GM13976 (cell line): ENCODE data around the gene UBA5.
"Not testable (repeated sequence)": the region's sequence is repeated elsewhere in the genome, so short reads cannot be mapped to it uniquely, and the experiment has no call there.

Experiments used
- DNase-seq: peaks from one replicate; pipeline ENCODE4 v3.0.0; 2012; ENCODE audit warnings: low spot score
- in situ Hi-C: fragments of 300-500 bp; cut with MboI; formaldehyde crosslinking; loops from one replicate; pipeline ENCODE4 v1.12.0; 2022; ENCODE audit warnings: low sequenced_read_pairs, mixed read lengths, inconsistent platforms; ENCODE audit not compliant: unreplicated experiment
- TF ChIP-seq, protein P1 (sequence below): IDR thresholded peaks from 2 replicates; pipeline ENCODE4 v1.5.1; 2012; ENCODE audit warnings: borderline replicate concordance, mild to moderate bottlenecking; ENCODE audit not compliant: insufficient read depth; ENCODE audit errors: extremely low read depth, missing control alignments, control extremely low read depth

UBA5 gene

DNA sequence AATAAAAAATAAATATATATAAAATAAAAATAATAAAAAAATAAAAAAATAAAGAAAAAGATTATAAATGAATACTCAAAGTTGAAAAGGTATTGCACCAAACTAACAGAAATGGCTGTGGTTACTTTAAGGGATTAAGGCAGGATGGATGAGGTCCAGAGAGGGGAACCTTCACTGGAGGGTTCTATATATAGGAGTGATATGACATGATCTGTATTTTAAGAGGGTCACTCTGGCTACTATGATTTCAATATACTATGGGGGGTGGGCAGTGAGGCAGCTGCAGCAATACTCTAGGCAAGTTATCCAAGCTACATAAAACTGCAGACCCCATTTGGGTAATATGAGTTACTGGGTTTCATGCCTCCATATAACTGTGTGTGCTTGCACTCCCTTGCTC, 25.1 kb upstream of the UBA5 start:
- in situ Hi-C loops: loop anchor here (25.0 kb wide), 1 partner anchor 98 kb away; no protein-coding TSS in a partner anchor
- DNase-seq: no peak
- TF ChIP-seq, protein P1, sequence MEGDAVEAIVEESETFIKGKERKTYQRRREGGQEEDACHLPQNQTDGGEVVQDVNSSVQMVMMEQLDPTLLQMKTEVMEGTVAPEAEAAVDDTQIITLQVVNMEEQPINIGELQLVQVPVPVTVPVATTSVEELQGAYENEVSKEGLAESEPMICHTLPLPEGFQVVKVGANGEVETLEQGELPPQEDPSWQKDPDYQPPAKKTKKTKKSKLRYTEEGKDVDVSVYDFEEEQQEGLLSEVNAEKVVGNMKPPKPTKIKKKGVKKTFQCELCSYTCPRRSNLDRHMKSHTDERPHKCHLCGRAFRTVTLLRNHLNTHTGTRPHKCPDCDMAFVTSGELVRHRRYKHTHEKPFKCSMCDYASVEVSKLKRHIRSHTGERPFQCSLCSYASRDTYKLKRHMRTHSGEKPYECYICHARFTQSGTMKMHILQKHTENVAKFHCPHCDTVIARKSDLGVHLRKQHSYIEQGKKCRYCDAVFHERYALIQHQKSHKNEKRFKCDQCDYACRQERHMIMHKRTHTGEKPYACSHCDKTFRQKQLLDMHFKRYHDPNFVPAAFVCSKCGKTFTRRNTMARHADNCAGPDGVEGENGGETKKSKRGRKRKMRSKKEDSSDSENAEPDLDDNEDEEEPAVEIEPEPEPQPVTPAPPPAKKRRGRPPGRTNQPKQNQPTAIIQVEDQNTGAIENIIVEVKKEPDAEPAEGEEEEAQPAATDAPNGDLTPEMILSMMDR: no peak

DNA sequence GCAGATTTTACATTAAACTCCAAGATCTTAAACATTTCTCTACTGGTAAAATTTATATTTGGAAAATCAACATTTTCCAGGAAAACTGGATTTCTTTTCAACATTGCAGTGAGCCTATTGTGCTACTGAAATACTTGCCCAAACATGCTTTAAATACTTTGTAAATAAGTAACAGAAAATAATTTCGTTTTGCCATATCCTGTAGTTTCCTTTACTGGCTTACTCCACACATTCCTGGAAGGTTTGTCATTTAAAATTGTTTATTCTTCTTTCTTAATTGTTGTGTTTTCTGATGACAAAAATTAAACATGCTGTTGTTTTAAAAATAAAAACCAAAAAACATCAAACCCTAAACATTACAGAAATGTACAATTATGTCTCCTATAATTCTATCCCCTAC, 22.5 kb upstream of the UBA5 start:
- TF ChIP-seq, protein P1: no peak
- no peak for DNase-seq
- in situ Hi-C loops: loop anchor here (25.0 kb wide), 1 partner anchor 100 kb away; no protein-coding TSS in a partner anchor

DNA sequence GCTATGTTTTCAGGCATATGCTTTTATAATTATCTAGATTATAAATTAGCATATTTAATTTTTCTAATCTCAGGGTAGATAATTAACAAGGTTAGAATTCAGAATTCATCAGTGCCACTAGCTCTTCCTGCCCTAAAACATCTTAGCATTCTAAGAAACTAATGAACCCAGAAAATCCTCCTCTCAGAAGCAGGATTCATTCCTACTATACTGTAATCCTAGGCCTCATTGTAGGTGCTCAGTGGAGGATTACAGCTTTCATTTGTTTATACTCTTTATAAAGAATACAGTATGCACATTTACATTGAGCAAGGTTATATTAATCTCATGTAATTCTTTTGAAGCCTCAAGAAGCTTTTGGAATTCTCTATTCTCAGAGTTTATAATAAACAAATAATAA, 21.4 kb upstream of the UBA5 start:
- TF ChIP-seq, protein P1: no peak
- DNase-seq: no peak
- in situ Hi-C loops: loop anchor here (25.0 kb wide), 1 partner anchor 101 kb away; no protein-coding TSS in a partner anchor

DNA sequence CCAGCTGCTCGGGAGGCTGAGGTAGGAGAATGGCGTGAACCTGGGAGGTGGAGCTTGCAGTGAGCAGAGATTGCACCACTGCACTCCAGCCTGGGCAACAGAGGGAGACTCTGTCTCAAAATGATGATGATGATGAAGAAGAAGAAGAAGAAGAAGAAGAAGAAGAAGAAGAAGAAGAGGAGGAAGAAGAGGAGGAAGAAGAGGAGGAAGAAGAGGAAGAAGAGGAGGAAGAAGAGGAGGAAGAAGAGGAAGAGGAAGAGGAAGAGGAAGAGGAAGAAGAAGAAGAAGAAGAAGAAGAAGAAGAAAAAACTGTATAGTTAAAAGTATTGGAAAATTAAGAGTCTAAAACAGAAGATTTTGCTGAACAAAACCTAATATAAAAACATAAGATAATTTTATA, 18.7 kb upstream of the UBA5 start:
- in situ Hi-C loops: loop anchor here (25.0 kb wide), 1 partner anchor 104 kb away; no protein-coding TSS in a partner anchor

DNA sequence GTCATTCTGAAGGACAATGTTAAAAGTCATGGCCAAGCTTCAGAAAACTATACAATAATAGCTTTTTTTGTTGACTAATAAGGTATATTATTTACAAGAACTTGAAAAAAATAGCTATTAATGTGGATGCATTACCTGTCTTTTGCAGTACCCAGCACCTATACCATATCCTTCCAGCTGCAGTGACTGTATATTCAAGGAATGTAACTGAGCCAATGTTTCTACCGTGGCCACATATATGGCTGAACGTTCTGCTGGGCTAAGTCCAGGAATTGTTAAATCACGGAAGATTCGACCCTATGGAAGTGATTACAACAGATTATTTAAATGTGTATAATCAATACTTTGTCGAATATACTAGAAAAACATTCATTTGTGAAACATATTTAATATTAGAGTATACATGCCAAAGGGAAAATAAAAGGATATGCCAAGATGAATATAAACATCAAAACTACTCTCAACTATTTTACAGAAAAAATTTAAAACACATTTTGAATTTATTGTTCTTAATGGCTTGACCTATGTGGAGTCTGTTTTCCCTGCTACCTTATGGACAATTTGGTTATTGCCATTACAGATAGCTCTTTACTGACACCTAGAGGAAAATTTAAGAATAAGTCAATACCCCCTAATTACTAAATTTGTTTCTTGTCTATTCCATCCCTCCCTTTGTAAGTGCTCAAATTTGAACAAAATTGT, 18.1 kb upstream of the UBA5 start:
- in situ Hi-C loops: loop anchor here (25.0 kb wide), 1 partner anchor 105 kb away; no protein-coding TSS in a partner anchor
- peak; percentile 63 for DNase-seq
- TF ChIP-seq, protein P1: peak; percentile 17

More for the DNA sequence above, 18.7 kb upstream of the UBA5 start:
- DNase-seq: not testable (repeated sequence)

DNA sequence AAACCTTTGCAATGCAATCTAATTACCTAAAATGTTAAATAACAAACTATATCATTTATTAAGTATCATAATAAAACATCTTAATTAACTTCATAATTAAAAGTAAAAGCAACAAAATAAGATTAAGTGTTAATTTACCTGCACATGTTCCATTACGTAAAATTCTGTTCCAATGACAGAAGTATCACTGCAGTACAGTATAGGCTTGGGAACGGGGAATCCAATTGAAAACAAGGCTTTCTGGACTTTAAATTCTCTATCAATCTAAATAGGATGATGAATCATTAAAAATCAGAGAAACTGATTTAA, 17.6 kb upstream of the UBA5 start:
- in situ Hi-C loops: loop anchor here (25.0 kb wide), 1 partner anchor 105 kb away; no protein-coding TSS in a partner anchor
- TF ChIP-seq, protein P1: no peak
- no peak for DNase-seq

DNA sequence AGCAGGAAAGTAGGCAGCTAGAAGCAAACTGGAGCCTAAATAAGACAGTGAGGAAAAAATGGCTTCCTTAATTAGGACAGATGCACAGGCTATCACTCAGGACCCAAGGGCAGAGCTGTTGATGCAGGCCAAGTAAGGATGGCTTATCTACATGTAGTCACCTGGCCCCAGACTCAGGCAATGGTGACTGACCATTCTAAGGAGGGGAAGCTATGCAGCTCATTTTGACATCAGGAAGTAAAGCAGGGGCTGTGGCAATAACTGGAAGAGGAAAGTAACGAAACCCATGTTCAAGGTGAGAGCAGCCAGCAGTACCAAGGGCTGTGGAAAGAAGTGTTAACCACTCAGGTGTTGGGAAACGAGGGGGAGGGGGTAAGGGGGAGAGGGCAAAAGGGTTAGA, 16.8 kb upstream of the UBA5 start:
- TF ChIP-seq, protein P1: no peak
- no peak for DNase-seq
- in situ Hi-C loops: loop anchor here (25.0 kb wide), 1 partner anchor 106 kb away; no protein-coding TSS in a partner anchor
